Measurements from ENCODE around the gene C16orf96.

- TF ChIP-seq EZH2phosphoT487 (IDR thresholded peaks at IDR 0.05; ENCODE audit: low read length) (no peak), CTCF (IDR thresholded peaks at IDR 0.05; ENCODE audit: low read length) (no peak)
These were observed 5.5 kb downstream of the C16orf96 start for GRCh38 chr16:4561596-4561995.

Data from MM.1S (cell line).